GM23248 (cell line): Measurements from ENCODE around the gene GJB5. TPM values are rescaled to one million over a fixed set of nuclear protein-coding genes. Genes with fewer than 3 reads are reported as not detected.

Source experiments
- DNase-seq: peaks from one replicate; pipeline ENCODE4 v3.0.0-alpha.2; 2015
- H2AFZ ChIP-seq: fragments of 200-600 bp; sonication (generic); 2 replicates; pipeline ENCODE4 v1.6.1; 2016; ENCODE audit warnings: antibody characterized with exemption
- H3F3A ChIP-seq: fragments of 200-600 bp; sonication (generic); 2 replicates; pipeline ENCODE4 v1.6.1; 2016; ENCODE audit warnings: mild to moderate bottlenecking, antibody characterized with exemption, mixed run types; ENCODE audit not compliant: insufficient read depth
- H3K27ac ChIP-seq: fragments of 200-600 bp; sonication (generic); 2 replicates; pipeline ENCODE4 v1.5.1; 2016; ENCODE audit warnings: mild to moderate bottlenecking
- H3K27me3 ChIP-seq: fragments of 200-600 bp; sonication (generic); replicated peaks from 2 replicates; pipeline ENCODE4 v1.6.1; 2016; ENCODE audit warnings: mild to moderate bottlenecking; ENCODE audit not compliant: insufficient read depth
- H3K36me3 ChIP-seq: fragments of 200-600 bp; sonication (generic); 2 replicates; pipeline ENCODE4 v1.6.1; 2016; ENCODE audit warnings: low read depth, mild to moderate bottlenecking
- H3K4me1 ChIP-seq: fragments of 200-600 bp; sonication (generic); 2 replicates; pipeline ENCODE4 v1.6.1; 2016; ENCODE audit warnings: mild to moderate bottlenecking; ENCODE audit not compliant: insufficient read depth
- H3K4me2 ChIP-seq: fragments of 200-600 bp; sonication (generic); one replicate; pipeline ENCODE4 v1.6.1; 2016; ENCODE audit warnings: mild to moderate bottlenecking; ENCODE audit not compliant: unreplicated experiment
- H3K4me3 ChIP-seq: fragments of 200-600 bp; sonication (generic); 2 replicates; pipeline ENCODE4 v1.5.1; 2016; ENCODE audit warnings: mild to moderate bottlenecking
- H3K79me2 ChIP-seq: fragments of 200-600 bp; sonication (generic); 2 replicates; pipeline ENCODE4 v1.6.1; 2016; ENCODE audit warnings: mild to moderate bottlenecking; ENCODE audit not compliant: insufficient read depth
- H3K9ac ChIP-seq: fragments of 200-600 bp; sonication (generic); 2 replicates; pipeline ENCODE4 v1.6.1; 2016; ENCODE audit warnings: mild to moderate bottlenecking
- H3K9me2 ChIP-seq: fragments of 200-600 bp; sonication (generic); 2 replicates; pipeline ENCODE4 v1.6.1; 2016; ENCODE audit warnings: mixed run types, mild to moderate bottlenecking, moderate library complexity; ENCODE audit not compliant: insufficient read depth
- H3K9me3 ChIP-seq: fragments of 200-600 bp; sonication (generic); one replicate; pipeline ENCODE4 v1.6.1; 2017; ENCODE audit warnings: low read depth
- H4K20me1 ChIP-seq: fragments of 200-600 bp; sonication (generic); 2 replicates; pipeline ENCODE4 v1.6.0; 2016; ENCODE audit not compliant: insufficient read depth
- EZH2 ChIP-seq: fragments of 200-600 bp; sonication (generic); IDR thresholded peaks from 2 replicates; pipeline ENCODE4 v1.6.1; 2018; ENCODE audit warnings: antibody characterized with exemption, mild to moderate bottlenecking; ENCODE audit not compliant: insufficient read depth, poor library complexity, severe bottlenecking
- EZH2phosphoT487 ChIP-seq: fragments of 200-600 bp; sonication (generic); IDR thresholded peaks from 2 replicates; pipeline ENCODE4 v1.6.1; 2018; ENCODE audit warnings: antibody characterized with exemption, moderate library complexity, mild to moderate bottlenecking, low read depth; ENCODE audit not compliant: insufficient read depth
- WGBS, 2 experiments: methylation state at CpG; one replicate each; pipeline ENCODE4 v1.1.6; 2015 to 2017; ENCODE audit warnings: low lambda C conversion rate in 2 of 2, low coverage in 1 of 2; ENCODE audit errors: missing lambda C conversion rate in 2 of 2; 5-methylcytosine and 5-hydroxymethylcytosine counted together
- in situ Hi-C: fragments of 300-500 bp; cut with MboI; formaldehyde crosslinking; loops from 2 replicates; pipeline ENCODE4 v1.15.0; 2020
- polyA plus RNA-seq: library from polyadenylated mRNA; unstranded; fragments of >200 nt; fragmentation: Nextera tagmentation; extraction: Ambion mirVana; gene quantifications from 2 replicates; pipeline ENCODE4 v1.2.1, GENCODE V29; 2016
- total RNA-seq: library from RNA; depleted of rRNA; stranded (reverse); fragments of >200 nt; shearing (Covaris generic); gene quantifications from 2 replicates; pipeline ENCODE4 v1.2.3, GENCODE V29; 2014

The GJB5 gene
- total and polyA plus RNA-seq, 2 experiments from 2014 or later = 0.23 TPM; not detected in 1

DNA sequence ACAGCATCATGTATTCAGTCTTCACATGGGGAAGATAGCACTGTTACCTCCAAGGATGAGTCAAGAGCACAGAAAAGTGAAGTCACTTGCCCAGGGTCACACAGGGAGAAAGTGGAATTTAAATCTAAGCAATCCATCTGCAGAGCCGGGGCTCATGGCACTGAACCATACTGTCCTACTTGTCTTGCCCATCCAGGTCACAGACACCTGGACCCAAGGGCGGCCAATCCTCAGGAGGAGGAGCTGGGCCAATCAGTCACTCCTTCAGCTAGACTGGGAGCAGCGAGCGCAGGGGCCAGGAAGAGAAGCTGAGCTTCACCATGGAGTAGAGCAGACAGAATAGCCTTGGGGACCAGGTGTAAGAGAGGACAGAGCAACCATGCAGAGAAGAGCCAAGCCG lies 9.2 kb upstream of the GJB5 start:
- H3K9me3 ChIP-seq = no peaks in the 10 kb centered on the region
- no peak overlapping the region for H2AFZ ChIP-seq
- no peaks in the 10 kb centered on the region for H3K36me3 ChIP-seq
- 48 to 52% methylated on average over 5 of the region's 5 CpGs for WGBS, 2 experiments
- H3K4me3 ChIP-seq = no peak overlapping the region
- H3K4me1 ChIP-seq = no peaks in the 10 kb centered on the region
- H3K9me2 ChIP-seq = no peaks in the 10 kb centered on the region
- H4K20me1 ChIP-seq = no peaks in the 10 kb centered on the region
- no peaks in the 10 kb centered on the region for H3F3A ChIP-seq
- no peaks in the 10 kb centered on the region for H3K79me2 ChIP-seq
- H3K9ac ChIP-seq = no peak overlapping the region
- in situ Hi-C loops = no loop called here
- H3K27ac ChIP-seq = no peak overlapping the region
- no peak for DNase-seq
- no peak for TF ChIP-seq EZH2
- TF ChIP-seq EZH2phosphoT487 = no peak
- no peak overlapping the region for H3K4me2 ChIP-seq
- peaks cover 25% of the 10 kb centered on the region for H3K27me3 ChIP-seq

DNA sequence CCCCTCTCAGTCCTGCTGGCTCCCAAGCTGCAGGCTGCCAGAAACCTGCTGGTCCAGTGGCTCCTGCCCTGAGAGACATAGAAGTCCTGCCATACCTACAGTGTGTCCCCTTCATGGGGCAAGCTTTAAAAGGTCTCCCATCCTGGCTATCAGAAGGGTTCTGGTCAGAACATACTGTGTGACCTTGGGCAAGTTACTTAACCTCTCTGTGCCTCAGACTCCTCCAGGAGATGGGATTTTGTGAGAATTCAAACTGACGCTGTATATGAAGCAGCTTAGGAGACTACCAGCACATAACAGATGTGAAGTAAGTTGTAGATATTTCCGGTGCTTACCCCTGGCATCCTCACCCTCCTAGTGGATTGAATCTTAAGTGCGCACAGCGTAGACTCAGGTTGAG lies 8.7 kb upstream of the GJB5 start:
- DNase-seq = no peak
- Histone ChIP-seq H3K79me2 (no peaks in the 10 kb centered on the region), H3K27me3 (peaks cover 23% of the 10 kb centered on the region), H3K4me2 (no peak overlapping the region), H3K4me1 (no peaks in the 10 kb centered on the region), H3K4me3 (no peak overlapping the region), H3F3A (no peaks in the 10 kb centered on the region), H4K20me1 (no peaks in the 10 kb centered on the region), H3K9me2 (no peaks in the 10 kb centered on the region), H3K9me3 (no peaks in the 10 kb centered on the region), H3K27ac (no peak overlapping the region), H3K9ac (no peak overlapping the region), H3K36me3 (no peaks in the 10 kb centered on the region), H2AFZ (no peak overlapping the region)
- 80 to 88% methylated on average over 4 of the region's 4 CpGs for WGBS, 2 experiments
- in situ Hi-C loops = no loop called here
- TF ChIP-seq EZH2 (no peak), EZH2phosphoT487 (no peak)

DNA sequence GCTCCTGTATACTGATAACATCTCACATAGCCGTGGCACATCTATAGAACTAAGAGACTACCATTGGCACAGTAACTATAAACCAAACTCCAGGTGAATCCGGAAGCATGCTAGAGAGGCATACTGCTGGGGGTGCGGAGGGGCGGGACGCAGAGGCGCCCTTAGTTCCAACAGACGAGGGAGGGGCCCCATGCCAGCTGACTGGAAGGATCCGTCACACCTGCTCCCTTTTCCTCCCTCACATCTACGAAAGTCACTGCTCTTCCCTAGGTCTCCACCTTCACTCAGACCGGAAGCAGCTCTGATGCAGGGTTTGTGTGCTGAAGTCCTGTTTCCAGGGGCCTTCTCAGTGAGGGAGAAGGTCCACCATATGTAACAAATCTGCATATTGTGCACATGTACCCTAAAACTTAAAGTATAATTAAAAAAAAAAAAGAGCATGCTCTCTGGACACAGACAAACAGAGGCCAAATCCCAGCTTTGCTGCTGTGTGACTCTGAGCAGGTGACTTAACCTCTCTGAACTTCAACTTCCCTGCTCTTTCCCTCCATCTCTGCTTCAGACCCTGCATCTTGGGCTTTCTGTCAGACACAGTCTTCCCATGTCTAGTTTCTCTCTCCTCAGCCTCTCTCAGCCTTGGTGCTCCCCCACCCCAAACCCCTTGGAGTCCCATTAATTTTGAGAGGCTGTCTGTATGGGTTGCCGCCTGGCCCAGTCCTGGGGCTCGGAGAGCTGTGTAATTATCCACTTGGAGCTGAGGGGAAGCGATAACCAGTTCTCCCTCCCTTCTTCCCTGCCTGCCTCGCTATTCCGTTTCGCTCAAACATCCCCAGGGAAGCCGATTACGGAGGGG lies 7.8 kb upstream of the GJB5 start:
- no peak overlapping the region for H3K9ac ChIP-seq
- no peak overlapping the region for H3K4me3 ChIP-seq
- H2AFZ ChIP-seq = no peak overlapping the region
- DNase-seq = no peak
- no peaks in the 10 kb centered on the region for H3K79me2 ChIP-seq
- peaks cover 23% of the 10 kb centered on the region for H3K27me3 ChIP-seq
- no peaks in the 10 kb centered on the region for H3F3A ChIP-seq
- H3K4me1 ChIP-seq = no peaks in the 10 kb centered on the region
- 42 to 44% methylated on average over 17 to 18 of the region's 18 CpGs for WGBS, 2 experiments
- H3K36me3 ChIP-seq = no peaks in the 10 kb centered on the region
- no peaks in the 10 kb centered on the region for H3K9me2 ChIP-seq
- H4K20me1 ChIP-seq = no peaks in the 10 kb centered on the region
- in situ Hi-C loops = no loop called here
- H3K27ac ChIP-seq = no peak overlapping the region
- H3K9me3 ChIP-seq = no peaks in the 10 kb centered on the region
- H3K4me2 ChIP-seq = no peak overlapping the region
- no peak for TF ChIP-seq EZH2
- no peak for TF ChIP-seq EZH2phosphoT487

DNA sequence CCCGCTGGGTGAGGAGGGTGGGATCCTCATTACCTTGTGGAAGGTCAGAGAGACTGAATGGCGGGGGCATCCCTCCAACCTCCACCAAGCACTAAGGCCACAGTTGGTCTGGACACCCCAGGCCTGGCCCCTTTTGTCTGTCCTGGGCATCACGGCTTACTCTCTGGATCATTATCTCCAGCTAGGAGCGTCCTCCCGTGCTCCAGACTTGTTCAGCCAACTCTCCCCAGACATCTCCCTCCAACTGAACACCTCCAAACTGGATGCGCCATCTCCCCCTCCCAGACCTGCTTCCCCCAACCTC lies 7.3 kb upstream of the GJB5 start:
- Histone ChIP-seq H3K9me2 (no peaks in the 10 kb centered on the region), H3K4me3 (no peak overlapping the region), H3K79me2 (no peaks in the 10 kb centered on the region), H3K36me3 (no peaks in the 10 kb centered on the region), H3K27me3 (peaks cover 23% of the 10 kb centered on the region), H3F3A (no peaks in the 10 kb centered on the region), H3K9ac (no peak overlapping the region), H4K20me1 (no peaks in the 10 kb centered on the region), H3K9me3 (no peaks in the 10 kb centered on the region), H2AFZ (no peak overlapping the region), H3K4me2 (no peak overlapping the region), H3K27ac (no peak overlapping the region), H3K4me1 (no peaks in the 10 kb centered on the region)
- no peak for DNase-seq
- in situ Hi-C loops = no loop called here
- no peak for TF ChIP-seq EZH2phosphoT487
- TF ChIP-seq EZH2 = no peak
- WGBS, 2 experiments = 32 to 36% methylated on average over 2 to 6 of the region's 6 CpGs

DNA sequence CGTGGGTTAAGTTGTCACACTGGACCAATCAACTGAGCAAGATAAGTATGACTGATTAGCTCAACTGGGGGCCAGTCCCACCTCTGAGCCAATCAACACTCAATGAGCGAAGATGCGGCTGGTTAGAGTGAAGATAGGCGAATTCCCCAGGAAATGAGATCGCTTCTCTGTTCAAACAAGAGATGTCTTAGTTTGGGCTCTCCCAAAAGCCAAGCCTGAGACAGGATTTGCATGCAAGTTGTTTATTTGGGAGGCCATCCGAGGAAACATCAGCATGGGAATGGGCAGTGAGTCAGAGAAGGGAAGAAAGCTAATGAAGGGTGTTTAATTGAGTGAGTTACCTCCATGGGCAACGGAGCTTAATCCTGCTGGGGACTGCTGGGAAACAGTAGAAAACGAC lies 4.9 kb upstream of the GJB5 start:
- no peaks in the 10 kb centered on the region for H3K79me2 ChIP-seq
- H3K9ac ChIP-seq = no peak overlapping the region
- H3F3A ChIP-seq = no peaks in the 10 kb centered on the region
- H2AFZ ChIP-seq = no peak overlapping the region
- H3K27ac ChIP-seq = no peak overlapping the region
- H3K36me3 ChIP-seq = no peaks in the 10 kb centered on the region
- no peaks in the 10 kb centered on the region for H3K9me3 ChIP-seq
- no peaks in the 10 kb centered on the region for H4K20me1 ChIP-seq
- peaks cover 23% of the 10 kb centered on the region for H3K27me3 ChIP-seq
- 30 to 34% methylated on average over 8 of the region's 8 CpGs for WGBS, 2 experiments
- H3K9me2 ChIP-seq = no peaks in the 10 kb centered on the region
- no peak overlapping the region for H3K4me3 ChIP-seq
- no peaks in the 10 kb centered on the region for H3K4me1 ChIP-seq
- DNase-seq = no peak
- TF ChIP-seq EZH2phosphoT487 = no peak
- no peak for TF ChIP-seq EZH2
- no peak overlapping the region for H3K4me2 ChIP-seq
- in situ Hi-C loops = no loop called here
